ENCODE data around the gene ST14. TPM values are rescaled to one million over a fixed set of nuclear protein-coding genes. Genes with fewer than 3 reads are reported as not detected.
A peak's percentile ranks its signal among the peaks of the same experiment; 100 is the strongest.

Gene ST14
- total RNA-seq, 4 donors from 2014 or later: 104 to 469 (median 424) TPM

GRCh38 chr11:130215531-130216220, 56.1 kb downstream of the ST14 start:
- no peaks in the 10 kb centered on the region for H3K27me3 ChIP-seq
- DNase-seq: peak; percentile 10 to 45 (median 44)
- peaks cover 0 to 9% (median 0%) of the 10 kb centered on the region in 4 donors for H3K4me1 ChIP-seq
- H3K9me3 ChIP-seq: no peaks in the 10 kb centered on the region
- H3K27ac ChIP-seq: no peak overlapping the region
- TF ChIP-seq POLR2A (IDR thresholded peaks at IDR 0.05): no peak
- no peak for TF ChIP-seq CTCF (IDR thresholded peaks at IDR 0.05)
- no peaks in the 10 kb centered on the region for H3K36me3 ChIP-seq
- no peak overlapping the region for H3K4me3 ChIP-seq

- H3K36me3 ChIP-seq: no peaks in the 10 kb centered on the region
- no peak overlapping the region for H3K4me3 ChIP-seq
- no peaks in the 10 kb centered on the region for H3K27me3 ChIP-seq
- TF ChIP-seq CTCF (IDR thresholded peaks at IDR 0.05) (no peak), POLR2A (IDR thresholded peaks at IDR 0.05) (no peak)
- DNase-seq: peak in 1 of 3 donors; percentile 5
- peaks cover 0 to 9% (median 0%) of the 10 kb centered on the region in 4 donors for H3K4me1 ChIP-seq
- no peaks in the 10 kb centered on the region for H3K9me3 ChIP-seq
- no peak overlapping the region for H3K27ac ChIP-seq
These were observed 56.6 kb downstream of the ST14 start for GRCh38 chr11:130216221-130216550.

- no peak for TF ChIP-seq CTCF (IDR thresholded peaks at IDR 0.05)
- DNase-seq: peak in 2 of 3 donors; percentile 39 to 48
- Histone ChIP-seq H3K4me1 (peaks cover 0 to 9% (median 0%) of the 10 kb centered on the region in 4 donors), H3K36me3 (no peaks in the 10 kb centered on the region), H3K27ac (no peak overlapping the region), H3K27me3 (no peaks in the 10 kb centered on the region), H3K4me3 (no peak overlapping the region), H3K9me3 (no peaks in the 10 kb centered on the region)
These were observed 57.1 kb downstream of the ST14 start for GRCh38 chr11:130216591-130217132.

- DNase-seq: peak in 2 of 3 donors; percentile 3 to 42
- H3K36me3 ChIP-seq: no peaks in the 10 kb centered on the region
- H3K9me3 ChIP-seq: no peaks in the 10 kb centered on the region
- peaks cover 0 to 9% (median 0%) of the 10 kb centered on the region in 4 donors for H3K4me1 ChIP-seq
- no peak overlapping the region for H3K4me3 ChIP-seq
- TF ChIP-seq POLR2A (IDR thresholded peaks at IDR 0.05) (no peak), CTCF (IDR thresholded peaks at IDR 0.05) (no peak)
- H3K27ac ChIP-seq: no peak overlapping the region
- H3K27me3 ChIP-seq: no peaks in the 10 kb centered on the region
These were observed 57.8 kb downstream of the ST14 start for GRCh38 chr11:130217133-130218031.

GRCh38 chr11:130218501-130219070, 59.0 kb downstream of the ST14 start:
- Histone ChIP-seq H3K36me3 (no peaks in the 10 kb centered on the region), H3K9me3 (no peaks in the 10 kb centered on the region), H3K4me1 (no peaks in the 10 kb centered on the region), H3K27ac (no peak overlapping the region), H3K4me3 (no peak overlapping the region), H3K27me3 (no peaks in the 10 kb centered on the region)
- DNase-seq: no peak
- TF ChIP-seq POLR2A (IDR thresholded peaks at IDR 0.05): no peak
- no peak for TF ChIP-seq CTCF (IDR thresholded peaks at IDR 0.05)

All from Peyer's patch (tissue), 4 donors.